ENCODE data around the gene PRDM15.

Gene PRDM15

GRCh38 chr21:41879190-41879998 lies at the start of gene PRDM15:
TSS of gene PRDM15 (minus strand) at chr21:41879344. CDS start at chr21:41860363, 18,981 bp downstream.
- peak within 1 kb of the TSS; percentile 67 for H3K4me3 ChIP-seq (ENCODE audit: low read length)
- DNase-seq (ENCODE audit: low read depth): peak; percentile 42
- no peak for TF ChIP-seq CTCF (conservative IDR thresholded peaks at IDR 0.05; ENCODE audit: low read depth, low read length)

- DNase-seq (ENCODE audit: low read depth): no peak
- no peak overlapping the region for H3K4me3 ChIP-seq (ENCODE audit: low read length)
These were observed 49.6 kb upstream of the PRDM15 start for GRCh38 chr21:41928621-41929220.

GRCh38 chr21:41927727-41928409 lies 48.7 kb upstream of the PRDM15 start:
- no peak for TF ChIP-seq CTCF (conservative IDR thresholded peaks at IDR 0.05; ENCODE audit: low read depth, low read length)
- DNase-seq (ENCODE audit: low read depth): no peak
- H3K4me3 ChIP-seq (ENCODE audit: low read length): no peak overlapping the region

More at GRCh38 chr21:41928621-41929220, 49.6 kb upstream of the PRDM15 start:
- no peak for TF ChIP-seq CTCF (conservative IDR thresholded peaks at IDR 0.05; ENCODE audit: low read depth, low read length)

GRCh38 chr21:41926807-41927171 lies 47.6 kb upstream of the PRDM15 start:
- no peak for TF ChIP-seq CTCF (conservative IDR thresholded peaks at IDR 0.05; ENCODE audit: low read depth, low read length)
- DNase-seq (ENCODE audit: low read depth): no peak
- H3K4me3 ChIP-seq (ENCODE audit: low read length): no peak overlapping the region

- DNase-seq (ENCODE audit: low read depth): no peak
- no peak overlapping the region for H3K4me3 ChIP-seq (ENCODE audit: low read length)
- TF ChIP-seq CTCF (conservative IDR thresholded peaks at IDR 0.05; ENCODE audit: low read depth, low read length): no peak
These were observed 47.1 kb upstream of the PRDM15 start for GRCh38 chr21:41926117-41926806.

GRCh38 chr21:41925767-41926116 lies 46.6 kb upstream of the PRDM15 start:
- TF ChIP-seq CTCF (conservative IDR thresholded peaks at IDR 0.05; ENCODE audit: low read depth, low read length): no peak
- DNase-seq (ENCODE audit: low read depth): no peak
- H3K4me3 ChIP-seq (ENCODE audit: low read length): no peak overlapping the region

Measured in retinal pigment epithelial cell (primary cell).